ENCODE results near the gene RAD1. TPM values are rescaled to one million over a fixed set of nuclear protein-coding genes. Genes with fewer than 3 reads are reported as not detected.

Gene RAD1
- total RNA-seq, 1 donor from 2014 or later, result 36.1 TPM

- Mint-ChIP-seq H3K27ac (ENCODE audit: unreplicated experiment) (no peak overlapping the region), H3K4me3 (no peak overlapping the region), H3K9me3 (no peaks in the 10 kb centered on the region), H3K27me3 (ENCODE audit: low read depth) (no peaks in the 10 kb centered on the region), H3K36me3 (ENCODE audit: low read depth) (peaks cover 3% of the 10 kb centered on the region), H3K4me1 (peaks cover 29% of the 10 kb centered on the region)
- no peak for DNase-seq (ENCODE audit: low read depth, low spot score)
- no peak for TF ChIP-seq CTCF (conservative IDR thresholded peaks at IDR 0.05)
Observed at GRCh38 chr5:34915856-34916192, 520 bp upstream of the RAD1 start.

DNA sequence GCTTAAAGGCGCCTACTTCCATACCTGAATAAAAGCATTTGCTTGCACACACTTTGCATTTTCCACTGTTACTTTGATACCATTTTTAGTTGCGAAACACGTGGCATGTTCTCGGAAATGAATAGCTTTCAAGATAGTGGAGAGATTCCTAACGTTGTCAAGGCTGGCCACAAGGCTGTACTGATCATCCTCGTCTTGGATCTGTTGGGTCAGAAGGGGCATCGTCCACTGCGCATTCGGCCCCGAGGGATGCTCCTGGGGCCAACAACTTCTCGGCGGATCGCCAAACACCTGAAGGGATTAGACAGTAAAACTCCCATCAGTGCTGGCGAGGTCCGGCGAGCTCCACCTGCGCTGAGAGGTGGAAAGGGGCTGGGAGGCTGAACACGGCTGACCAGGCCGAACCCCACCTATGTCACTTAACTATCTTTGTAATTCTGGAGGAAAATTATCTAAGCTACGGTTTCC lies 599 bp downstream of the RAD1 start:
- no peaks in the 10 kb centered on the region for H3K27me3 Mint-ChIP-seq (ENCODE audit: low read depth)
- no peak for DNase-seq (ENCODE audit: low read depth, low spot score)
- H3K27ac Mint-ChIP-seq (ENCODE audit: unreplicated experiment), result no peak overlapping the region
- H3K36me3 Mint-ChIP-seq (ENCODE audit: low read depth), result peaks cover 3% of the 10 kb centered on the region
- no peak overlapping the region for H3K4me3 Mint-ChIP-seq
- H3K4me1 Mint-ChIP-seq, result peaks cover 29% of the 10 kb centered on the region
- no peak for TF ChIP-seq CTCF (conservative IDR thresholded peaks at IDR 0.05)
- H3K9me3 Mint-ChIP-seq, result no peaks in the 10 kb centered on the region

GRCh38 chr5:34913072-34913471 lies 2.2 kb downstream of the RAD1 start:
- Mint-ChIP-seq H3K9me3 (no peaks in the 10 kb centered on the region), H3K27ac (ENCODE audit: unreplicated experiment) (no peak overlapping the region), H3K27me3 (ENCODE audit: low read depth) (no peaks in the 10 kb centered on the region), H3K36me3 (ENCODE audit: low read depth) (peaks cover 6% of the 10 kb centered on the region), H3K4me3 (no peak overlapping the region), H3K4me1 (peaks cover 29% of the 10 kb centered on the region)
- DNase-seq (ENCODE audit: low read depth, low spot score), result no peak
- TF ChIP-seq CTCF (conservative IDR thresholded peaks at IDR 0.05), result no peak

DNA sequence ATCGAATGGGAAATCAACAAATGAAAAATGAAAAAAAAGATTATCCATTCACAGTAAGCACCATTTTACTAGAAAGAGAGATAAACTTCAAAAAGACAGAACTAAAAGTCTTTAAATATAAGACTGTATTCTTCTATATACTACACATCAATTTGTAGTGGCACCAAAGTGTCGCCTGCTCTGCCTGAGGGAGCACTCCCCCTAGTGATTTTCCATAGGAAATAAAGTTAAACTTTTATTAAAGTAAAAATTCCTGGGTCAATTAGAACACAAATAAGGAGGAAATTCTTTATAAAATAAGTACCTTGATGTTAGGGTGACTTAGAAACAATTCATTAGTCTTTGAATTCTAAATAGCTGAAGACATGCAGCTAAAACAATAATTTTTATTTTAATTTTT lies 9.7 kb downstream of the RAD1 start:
- DNase-seq (ENCODE audit: low read depth, low spot score), result no peak
- no peaks in the 10 kb centered on the region for H3K9me3 Mint-ChIP-seq
- H3K27me3 Mint-ChIP-seq (ENCODE audit: low read depth), result no peaks in the 10 kb centered on the region
- no peak overlapping the region for H3K4me3 Mint-ChIP-seq
- H3K4me1 Mint-ChIP-seq, result no peaks in the 10 kb centered on the region
- TF ChIP-seq CTCF (conservative IDR thresholded peaks at IDR 0.05), result peak; percentile 62
- H3K27ac Mint-ChIP-seq (ENCODE audit: unreplicated experiment), result no peak overlapping the region
- H3K36me3 Mint-ChIP-seq (ENCODE audit: low read depth), result peaks cover 6% of the 10 kb centered on the region

DNA sequence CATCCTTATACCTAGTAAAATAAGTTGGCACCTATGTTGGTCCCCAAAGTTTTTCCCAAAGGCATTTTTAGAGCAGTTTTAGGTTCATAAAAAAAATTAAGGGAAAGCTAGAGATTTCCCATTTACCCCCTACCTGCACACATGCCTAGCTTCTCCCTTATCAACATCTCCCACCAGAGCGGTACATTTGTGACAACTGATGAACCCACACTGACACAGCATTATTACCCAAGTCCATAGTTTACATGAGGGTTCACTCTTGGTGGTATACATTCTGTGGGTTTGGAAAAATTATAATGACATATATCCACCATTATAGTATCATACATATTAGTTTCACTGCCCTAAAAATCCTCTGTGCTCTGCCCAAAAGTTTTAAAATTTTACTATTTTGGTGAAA lies 12.0 kb downstream of the RAD1 start:
- H3K4me3 Mint-ChIP-seq, result no peak overlapping the region
- no peak overlapping the region for H3K27ac Mint-ChIP-seq (ENCODE audit: unreplicated experiment)
- TF ChIP-seq CTCF (conservative IDR thresholded peaks at IDR 0.05), result no peak
- H3K36me3 Mint-ChIP-seq (ENCODE audit: low read depth), result peaks cover 3% of the 10 kb centered on the region
- H3K27me3 Mint-ChIP-seq (ENCODE audit: low read depth), result no peaks in the 10 kb centered on the region
- DNase-seq (ENCODE audit: low read depth, low spot score), result no peak
- H3K4me1 Mint-ChIP-seq, result peaks cover under 1% of the 10 kb centered on the region
- no peaks in the 10 kb centered on the region for H3K9me3 Mint-ChIP-seq

DNA sequence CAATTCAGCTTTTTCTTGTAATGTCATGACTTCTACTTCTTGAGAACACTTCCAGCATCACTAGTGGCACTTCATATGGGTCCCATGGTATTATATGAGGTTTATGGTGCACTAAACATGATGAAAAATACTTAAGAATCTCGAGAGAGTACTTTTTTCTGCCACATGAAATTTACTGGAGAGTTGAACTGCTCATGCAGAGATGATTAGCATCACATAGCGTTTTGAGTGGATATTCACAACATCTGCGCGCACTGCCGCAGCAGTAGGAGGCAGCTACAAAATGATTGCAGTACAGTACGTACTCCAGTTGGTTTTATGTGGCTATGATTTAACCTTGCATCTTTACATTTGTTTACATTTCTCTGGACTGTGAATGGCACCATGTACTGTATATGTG lies 14.7 kb downstream of the RAD1 start:
- DNase-seq (ENCODE audit: low read depth, low spot score), result no peak
- no peak for TF ChIP-seq CTCF (conservative IDR thresholded peaks at IDR 0.05)
- Mint-ChIP-seq H3K4me1 (peaks cover 4% of the 10 kb centered on the region), H3K4me3 (no peak overlapping the region), H3K27me3 (ENCODE audit: low read depth) (no peaks in the 10 kb centered on the region), H3K9me3 (no peaks in the 10 kb centered on the region), H3K27ac (ENCODE audit: unreplicated experiment) (no peak overlapping the region), H3K36me3 (ENCODE audit: low read depth) (peaks cover 3% of the 10 kb centered on the region)
